HG03066 (cell line): ENCODE measurements around the gene STK10.
"Not testable (repeated sequence)": the region's sequence is repeated elsewhere in the genome, so short reads cannot be mapped to it uniquely, and the experiment has no call there.

Experiments used
- ATAC-seq: cut with Tn5 transposase; IDR thresholded peaks from one replicate; pipeline ENCODE4 v1.9.1; 2021; ENCODE audit warnings: low read depth; ENCODE audit not compliant: unreplicated experiment

STK10 gene

GRCh38 chr5:172167895-172168294 is 20.1 kb downstream of the STK10 start:
- no peak for ATAC-seq

DNA sequence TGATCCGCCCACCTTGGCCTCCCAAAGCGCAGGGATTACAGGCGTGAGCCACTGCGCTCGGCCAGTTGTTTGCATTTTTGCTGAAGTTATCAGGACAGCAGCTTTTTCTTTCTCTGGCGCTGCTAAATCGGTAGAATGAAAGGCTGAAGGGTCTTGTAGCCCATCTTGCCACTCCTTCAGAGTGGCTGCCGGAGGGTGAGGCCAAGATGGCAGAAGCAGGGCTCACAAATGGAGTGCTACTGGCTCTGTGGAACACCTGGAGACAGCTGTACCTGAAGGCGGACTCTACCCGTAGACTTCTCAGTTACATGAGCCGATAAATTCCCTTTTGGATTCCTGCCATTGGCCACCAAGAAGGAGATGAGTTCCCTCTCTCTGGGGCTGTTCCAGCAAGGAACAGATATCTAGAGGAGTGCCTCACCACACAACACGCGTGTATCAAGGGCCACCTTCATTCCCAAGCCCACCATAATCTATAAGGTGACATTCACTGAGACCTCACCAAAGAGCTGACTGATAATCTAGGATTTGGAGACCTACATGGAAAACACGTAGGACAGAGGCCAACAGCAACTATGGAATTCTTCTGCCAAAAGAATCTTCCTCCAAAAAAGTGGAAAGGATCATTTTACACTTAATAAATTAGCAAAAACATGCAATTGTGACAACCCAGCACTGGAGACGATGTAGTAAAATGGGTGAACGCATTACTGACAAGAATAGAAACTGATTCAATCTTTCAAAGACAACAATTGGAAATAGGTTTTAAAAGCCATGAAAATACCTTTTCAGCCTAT is 21.8 kb downstream of the STK10 start:
- no peak for ATAC-seq

DNA sequence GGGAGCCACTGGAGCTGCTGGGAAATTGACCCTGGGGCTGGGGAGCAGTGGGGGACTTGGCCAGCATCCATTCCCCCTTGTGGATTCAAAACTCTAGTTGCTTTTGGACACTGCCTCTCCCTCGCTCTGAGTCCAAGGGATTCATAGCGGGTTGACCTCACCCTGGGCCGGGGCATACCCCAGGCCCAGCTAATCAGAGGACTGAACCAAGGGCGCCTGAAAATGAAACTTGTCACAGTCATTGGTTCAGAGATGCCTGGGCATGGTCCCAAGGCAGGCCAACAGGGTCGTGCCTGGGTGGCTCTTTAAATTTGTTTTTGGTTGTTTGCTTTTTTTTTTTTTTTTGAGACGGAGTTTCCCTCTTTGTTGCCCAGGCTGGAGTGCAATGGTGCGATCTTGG is 22.6 kb downstream of the STK10 start:
- no peak for ATAC-seq

DNA sequence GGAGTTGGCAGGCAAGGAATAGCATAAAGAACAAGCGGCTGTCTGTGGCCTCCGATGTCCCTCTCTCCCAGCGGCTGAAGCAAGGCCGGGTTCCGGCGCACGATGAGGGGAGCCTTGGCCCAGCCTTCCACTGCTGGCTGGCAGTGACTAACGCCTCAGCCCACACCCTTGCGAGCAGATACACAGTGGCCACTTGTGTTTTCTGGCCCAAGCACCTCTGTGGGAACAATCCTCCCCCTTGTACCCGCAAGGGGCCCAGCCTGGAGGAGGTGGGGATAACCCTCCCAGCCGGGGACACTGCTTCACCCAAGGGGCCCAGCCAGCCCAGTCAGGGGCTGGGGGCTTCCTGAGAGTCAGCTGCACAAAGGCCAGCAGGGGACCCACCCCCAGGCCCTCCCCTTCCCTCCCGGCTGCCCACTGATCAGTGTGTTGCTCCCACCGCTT is 23.2 kb downstream of the STK10 start:
- ATAC-seq, result no peak

GRCh38 chr5:172163346-172163745 is 24.7 kb downstream of the STK10 start:
- no peak for ATAC-seq

DNA sequence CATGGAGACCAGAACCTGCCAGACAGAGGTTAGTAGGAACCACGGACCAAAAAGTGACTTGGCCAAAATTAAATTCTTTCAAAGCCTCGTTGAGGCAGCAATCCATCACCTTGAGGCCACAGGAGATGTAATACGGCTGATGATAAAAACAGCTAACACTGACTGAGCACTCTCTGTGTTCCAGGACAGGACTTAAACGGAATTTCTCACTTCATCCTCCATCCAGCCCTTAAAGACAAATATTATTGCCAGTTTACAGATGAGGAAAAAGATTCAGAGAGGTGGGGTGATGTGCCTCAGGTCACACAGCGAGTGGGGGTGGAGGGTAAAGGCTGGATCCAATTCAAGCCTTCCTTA is 25.1 kb downstream of the STK10 start:
- ATAC-seq, result no peak

GRCh38 chr5:172162323-172162986 is 25.6 kb downstream of the STK10 start:
- no peak for ATAC-seq

GRCh38 chr5:172160506-172160905 is 27.5 kb downstream of the STK10 start:
- ATAC-seq, result no peak

DNA sequence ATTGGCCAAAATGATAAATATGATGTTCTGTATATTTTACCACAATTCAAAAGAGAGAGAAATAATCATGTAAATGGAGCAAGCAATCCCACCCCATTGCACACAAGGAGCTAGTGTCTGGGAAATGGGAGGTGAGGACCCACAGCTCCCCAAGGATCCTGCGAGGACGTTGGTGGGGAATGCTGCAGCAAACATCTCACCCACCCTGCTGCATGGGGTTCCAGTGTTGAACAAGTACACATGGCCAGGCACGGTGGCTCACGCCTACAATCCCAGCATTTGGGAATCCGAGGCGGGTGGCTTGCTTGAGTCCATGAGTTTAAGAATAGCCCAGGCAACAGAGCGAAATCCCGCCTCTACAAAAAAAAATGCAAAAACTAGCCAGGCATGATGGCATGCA is 29.0 kb downstream of the STK10 start:
- ATAC-seq, result no peak

DNA sequence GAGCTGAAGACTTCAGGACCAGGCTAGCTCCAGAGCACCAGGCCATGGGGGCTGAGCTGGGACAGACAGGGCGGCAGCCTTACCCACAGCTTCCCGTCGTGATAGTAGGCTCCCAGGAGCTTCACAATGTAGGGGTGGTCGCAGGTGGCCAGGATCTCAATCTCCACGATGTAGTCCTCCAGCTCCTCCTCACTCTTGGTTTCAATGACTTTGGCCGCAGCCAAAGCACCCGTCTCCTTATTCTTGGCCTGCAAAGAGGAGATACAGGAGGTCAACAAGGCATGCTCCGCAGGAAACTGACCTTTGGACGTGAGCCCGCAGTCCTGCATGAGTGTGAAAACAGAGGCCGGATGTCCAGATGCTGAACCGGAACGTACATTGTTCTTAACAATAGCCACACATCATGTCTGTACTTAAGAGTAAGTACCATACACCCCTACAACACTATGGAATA is 31.5 kb downstream of the STK10 start:
- ATAC-seq, result no peak

GRCh38 chr5:172155101-172155500 is 32.9 kb downstream of the STK10 start:
- not testable (repeated sequence) for ATAC-seq

GRCh38 chr5:172153695-172154094 is 34.3 kb downstream of the STK10 start:
- ATAC-seq, result no peak

DNA sequence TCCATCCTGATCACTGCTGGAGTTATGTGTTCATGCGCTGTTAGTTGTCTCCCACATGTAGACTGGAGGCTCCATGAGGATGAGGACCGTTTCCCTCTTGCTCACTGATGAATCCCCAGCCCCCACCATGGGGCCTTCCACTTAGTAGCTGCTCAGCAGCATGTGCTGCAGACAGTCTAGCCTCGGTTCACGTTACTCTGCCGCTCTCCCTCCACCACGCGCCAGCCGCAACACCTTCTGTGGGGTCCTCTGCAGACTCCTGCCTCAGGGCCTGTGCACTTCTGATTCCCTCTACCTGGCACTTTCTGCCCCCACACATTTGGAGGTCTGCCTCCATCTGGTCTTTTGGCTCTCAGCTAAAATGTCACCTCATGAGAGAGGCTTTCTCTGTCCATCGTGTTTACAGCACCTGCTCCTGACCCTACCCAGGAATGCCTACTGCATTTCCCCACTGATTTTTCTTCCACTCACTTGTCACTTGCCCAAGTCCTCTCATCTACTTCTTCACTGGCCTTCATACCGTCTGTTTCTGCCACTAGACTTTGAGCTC is 36.3 kb downstream of the STK10 start:
- ATAC-seq, result no peak

- peak; percentile 60 for ATAC-seq
These were observed 37.3 kb downstream of the STK10 start for GRCh38 chr5:172150514-172151425.

- ATAC-seq, result not testable (repeated sequence)
These were observed 38.5 kb downstream of the STK10 start for GRCh38 chr5:172149481-172149880.

DNA sequence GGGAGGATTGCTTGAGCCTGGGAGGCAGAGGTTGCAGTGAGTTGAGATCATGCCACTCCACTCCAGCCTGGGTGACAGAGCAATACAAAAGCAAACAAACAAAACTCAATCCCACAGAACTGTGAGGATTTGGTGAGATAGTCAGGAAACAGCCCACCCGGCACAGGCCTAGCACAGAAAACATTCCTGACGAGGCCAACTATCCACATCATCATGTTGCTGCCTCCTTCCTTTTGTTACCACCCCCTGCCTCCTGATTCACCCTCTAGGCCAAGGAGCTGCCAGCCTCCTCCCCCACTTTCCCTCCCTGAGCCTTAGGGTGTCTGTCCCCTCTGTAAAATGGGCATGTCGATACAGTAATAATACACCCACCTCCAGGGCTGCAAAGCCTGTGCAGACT is 39.0 kb downstream of the STK10 start:
- no peak for ATAC-seq

DNA sequence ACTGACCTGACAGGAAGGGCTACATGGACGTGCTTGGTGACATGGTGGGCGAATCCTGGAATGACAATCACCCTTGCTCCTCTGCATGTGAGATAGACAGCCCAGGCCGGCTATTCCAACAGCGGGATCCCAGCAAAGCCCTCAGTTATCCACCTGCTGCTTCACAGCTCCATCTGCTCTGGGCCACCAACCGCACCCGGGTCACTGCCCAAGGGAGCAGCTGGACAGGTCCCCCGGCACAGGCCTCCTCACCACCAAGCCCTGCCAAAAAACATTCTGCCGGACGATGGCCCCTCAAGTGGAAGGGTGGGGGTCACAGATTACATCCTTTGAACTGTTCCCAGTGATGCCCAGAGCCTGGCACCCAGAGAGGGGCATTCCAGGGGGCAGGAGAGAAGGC is 39.6 kb downstream of the STK10 start:
- no peak for ATAC-seq

DNA sequence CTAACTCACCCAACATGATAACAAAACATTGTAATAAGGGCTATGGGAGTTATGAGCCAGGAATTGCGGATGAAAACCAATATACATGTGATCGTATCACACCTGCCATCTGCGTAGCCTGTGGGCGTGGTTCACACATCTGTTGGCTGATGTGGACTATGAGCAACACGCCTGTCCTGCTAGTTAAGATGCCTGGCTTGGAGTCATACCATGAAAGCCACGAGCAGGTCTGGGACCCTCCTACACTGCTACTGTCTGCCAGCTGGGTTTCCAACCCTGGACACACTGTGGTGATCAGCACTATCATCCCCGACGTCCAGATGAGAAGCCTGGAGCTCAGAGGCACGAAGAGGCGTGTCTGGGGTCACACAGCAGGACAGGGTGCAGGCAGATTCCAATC is 40.2 kb downstream of the STK10 start:
- ATAC-seq, result no peak

GRCh38 chr5:172146748-172147092 is 41.3 kb downstream of the STK10 start:
- ATAC-seq, result no peak

DNA sequence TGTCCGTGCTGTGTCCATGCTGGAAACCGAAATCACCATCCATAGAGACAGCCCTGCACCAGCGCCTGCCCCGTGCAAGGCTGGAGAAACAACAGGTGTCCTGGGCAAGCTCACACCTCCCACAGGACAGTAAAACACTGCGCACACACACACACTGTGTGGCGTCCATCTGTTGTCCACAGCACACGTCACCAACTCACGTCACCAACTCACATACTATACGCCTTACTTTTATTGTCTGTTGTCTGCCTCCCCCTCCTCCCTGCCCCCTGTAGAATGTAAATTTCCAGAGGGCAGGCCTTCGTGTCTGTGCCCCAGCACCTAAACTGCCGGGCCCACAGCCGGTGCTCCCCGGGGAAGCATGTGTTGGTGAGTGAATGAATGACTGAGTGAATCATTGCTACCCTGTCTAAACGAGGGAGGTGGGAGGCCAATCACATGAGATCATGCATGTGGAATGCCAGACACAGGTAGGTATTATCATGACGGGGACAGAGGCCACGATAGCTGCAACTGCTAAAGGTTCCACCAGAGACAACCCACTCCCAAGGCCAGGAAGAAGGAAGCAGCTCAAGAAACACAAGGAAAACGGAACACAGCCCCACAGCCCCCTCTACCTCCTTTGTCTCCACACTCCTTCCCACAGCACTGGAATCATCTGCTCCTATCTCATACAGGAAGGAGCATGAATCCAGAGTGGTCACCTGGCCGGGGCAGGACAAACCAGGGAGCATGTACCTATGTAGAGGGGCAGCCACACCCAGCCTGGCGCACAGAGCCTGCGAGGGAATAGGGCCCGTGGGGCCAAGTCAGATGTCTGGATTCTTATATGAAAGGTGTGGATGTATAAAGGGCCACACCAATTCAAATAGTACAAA is 41.9 kb downstream of the STK10 start:
- no peak for ATAC-seq
